Tibial nerve (tissue), 4 donors: ENCODE data around the gene ELMO3. TPM values are rescaled to one million over a fixed set of nuclear protein-coding genes. Genes with fewer than 3 reads are reported as not detected.

Source experiments
- DNase-seq, 2 donors: peaks; one replicate each; pipeline ENCODE4 v3.0.0-alpha.2; 2019; ENCODE audit warnings: low spot score in 2 of 2
- H3K27ac ChIP-seq, 4 donors: fragments of 200-600 bp; sonication (generic) in 3 of 4; one replicate each; pipeline ENCODE4 v1.5.1; 2017 to 2019; ENCODE audit warnings: mild to moderate bottlenecking in 1 of 4
- H3K27me3 ChIP-seq, 2 donors: fragments of 200-600 bp; sonication (generic) in 1 of 2; one replicate each; pipeline versions ENCODE4 v1.5.1 to v1.6.0; 2017 to 2019
- H3K36me3 ChIP-seq, 3 donors: fragments of 200-600 bp; sonication (generic); one replicate each; pipeline ENCODE4 v1.5.1; 2018 to 2019
- H3K4me1 ChIP-seq, 4 donors: fragments of 200-600 bp; sonication (generic) in 3 of 4; one replicate each; pipeline ENCODE4 v1.5.1; 2017 to 2019
- H3K4me3 ChIP-seq, 4 donors: fragments of 200-600 bp; sonication (generic) in 3 of 4; one replicate each; pipeline ENCODE4 v1.5.1; 2017 to 2019; ENCODE audit warnings: mild to moderate bottlenecking in 1 of 4, moderate library complexity in 1 of 4
- H3K9me3 ChIP-seq, 4 donors: fragments of 200-600 bp; sonication (generic) in 3 of 4; one replicate each; pipeline ENCODE4 v1.5.1; 2017 to 2019
- CTCF ChIP-seq, 5 experiments: fragments of 200-600 bp in 3 of 5; fragments of 450-650 bp in 2 of 5; sonication (generic) in 3 of 5; IDR thresholded peaks; one replicate each; pipeline ENCODE4 v1.5.1; 2016 to 2019; ENCODE audit warnings: antibody characterized with exemption in 5 of 5, mild to moderate bottlenecking in 3 of 5, moderate library complexity in 2 of 5
- EP300 ChIP-seq, 2 donors: sonication (generic); formaldehyde crosslinking; IDR thresholded peaks; one replicate each; pipeline ENCODE4 v1.6.1; 2017; ENCODE audit warnings: antibody characterized with exemption in 2 of 2, mild to moderate bottlenecking in 1 of 2
- POLR2A ChIP-seq, 2 donors: fragments of 450-650 bp; IDR thresholded peaks; one replicate each; pipeline ENCODE4 v1.6.1; 2017; ENCODE audit warnings: antibody characterized with exemption in 2 of 2, mild to moderate bottlenecking in 2 of 2, moderate library complexity in 2 of 2
- WGBS, 2 donors: methylation state at CpG; one replicate each; pipeline ENCODE4 v1.1.5; 2018; 5-methylcytosine and 5-hydroxymethylcytosine counted together
- total RNA-seq, 4 donors: library from RNA; depleted of rRNA; stranded (reverse); fragments of >200 nt; gene quantifications; one replicate each; pipeline ENCODE4 v1.1.0, GENCODE V29; 2016

Gene ELMO3
- total RNA-seq, 4 donors from 2014 or later: 2.4 to 14.4 (median 4.4) TPM

DNA sequence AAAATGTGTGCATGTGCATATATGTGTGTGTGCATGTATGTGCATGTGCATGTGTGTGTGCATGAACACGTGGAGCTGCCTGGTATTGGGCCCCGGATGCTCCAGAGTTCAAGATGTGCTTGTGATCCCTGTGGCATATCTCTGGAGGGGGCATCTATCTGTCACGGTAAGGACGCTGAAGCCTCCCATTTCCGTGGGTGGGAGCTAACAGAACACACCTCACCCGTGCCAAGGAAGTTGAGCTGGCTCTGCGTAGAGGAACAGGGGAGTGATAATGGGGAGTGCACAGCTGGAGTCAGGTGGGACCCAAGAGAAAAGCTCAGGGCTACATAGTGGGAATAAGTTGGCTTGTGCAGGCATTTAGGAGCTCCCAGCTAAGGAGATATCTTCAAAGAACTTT lies 12.7 kb downstream of the ELMO3 start:
- TF ChIP-seq POLR2A (IDR thresholded peaks at IDR 0.05): no peak
- TF ChIP-seq CTCF (IDR thresholded peaks at IDR 0.05): no peak
- TF ChIP-seq EP300 (IDR thresholded peaks at IDR 0.05): no peak
- H3K36me3 ChIP-seq: peaks cover 0 to 83% (median 0%) of the 10 kb centered on the region in 3 donors
- no peak overlapping the region for H3K27ac ChIP-seq
- DNase-seq: no peak
- no peaks in the 10 kb centered on the region for H3K27me3 ChIP-seq
- 70 to 78% methylated on average over 7 of the region's 7 CpGs for WGBS, 2 donors
- peaks cover 0 to 9% (median 0%) of the 10 kb centered on the region in 4 donors for H3K4me1 ChIP-seq
- H3K9me3 ChIP-seq: no peaks in the 10 kb centered on the region
- no peak overlapping the region for H3K4me3 ChIP-seq

- TF ChIP-seq CTCF (IDR thresholded peaks at IDR 0.05) (no peak), POLR2A (IDR thresholded peaks at IDR 0.05) (no peak), EP300 (IDR thresholded peaks at IDR 0.05) (no peak)
- Histone ChIP-seq H3K27ac (no peak overlapping the region), H3K4me1 (peaks cover 0 to 14% (median 0%) of the 10 kb centered on the region in 4 donors), H3K27me3 (no peaks in the 10 kb centered on the region), H3K9me3 (no peaks in the 10 kb centered on the region), H3K4me3 (no peak overlapping the region), H3K36me3 (peaks cover 0 to 83% (median 0%) of the 10 kb centered on the region in 3 donors)
- no peak for DNase-seq
Measured at GRCh38 chr16:67212766-67213165, 13.8 kb downstream of the ELMO3 start.

DNA sequence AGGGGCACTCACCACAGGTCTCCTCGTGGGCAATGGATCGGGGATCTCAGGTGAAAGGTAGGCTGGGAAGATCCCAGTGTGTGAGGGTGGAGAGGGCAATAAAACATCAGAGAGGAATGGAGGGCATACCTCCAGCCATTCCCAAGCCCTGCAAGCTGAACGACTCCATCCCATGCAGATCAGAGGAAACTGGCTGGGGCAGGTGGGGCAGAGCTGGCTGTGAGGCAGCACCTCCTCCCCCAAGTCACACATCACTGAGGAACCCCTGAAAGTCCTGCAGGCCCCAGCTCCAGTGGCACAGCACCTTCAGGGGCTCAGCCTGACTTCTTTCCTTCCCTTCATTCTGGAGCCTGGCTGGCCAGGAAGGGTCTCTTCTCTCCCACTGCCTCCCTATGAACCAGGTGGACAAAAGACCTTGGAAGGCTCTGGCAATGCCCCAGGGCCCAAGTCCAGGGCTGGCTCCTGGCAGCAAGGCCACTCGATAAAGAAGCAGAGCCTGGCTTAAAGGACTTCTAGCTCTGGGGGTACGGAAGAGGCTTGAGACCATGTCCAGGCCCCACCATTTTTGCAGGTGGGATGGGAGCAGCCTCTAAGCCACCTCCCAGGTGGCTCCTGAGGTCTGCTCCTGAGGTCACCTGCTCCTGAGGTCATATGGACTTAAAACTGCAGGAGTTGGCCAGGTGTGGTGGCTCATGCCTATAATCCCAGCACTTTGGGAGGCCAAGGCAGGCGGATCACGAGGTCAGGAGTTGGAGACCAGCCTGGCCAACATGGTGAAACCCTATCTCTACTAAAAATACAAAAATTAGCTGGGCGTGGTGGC lies 14.5 kb downstream of the ELMO3 start:
- Histone ChIP-seq H3K4me3 (no peak overlapping the region), H3K4me1 (peaks cover 0 to 14% (median 0%) of the 10 kb centered on the region in 4 donors), H3K27ac (no peak overlapping the region), H3K36me3 (peaks cover 0 to 77% (median 0%) of the 10 kb centered on the region in 3 donors), H3K27me3 (no peaks in the 10 kb centered on the region), H3K9me3 (no peaks in the 10 kb centered on the region)
- 65 to 72% methylated on average over 7 to 8 of the region's 8 CpGs for WGBS, 2 donors
- no peak for DNase-seq
- TF ChIP-seq CTCF (IDR thresholded peaks at IDR 0.05) (no peak), EP300 (IDR thresholded peaks at IDR 0.05) (no peak), POLR2A (IDR thresholded peaks at IDR 0.05) (no peak)

GRCh38 chr16:67215706-67216105 lies 16.8 kb downstream of the ELMO3 start:
- H3K9me3 ChIP-seq: no peaks in the 10 kb centered on the region
- no peak overlapping the region for H3K27ac ChIP-seq
- WGBS, 2 donors: 65 to 70% methylated on average over 5 of the region's 5 CpGs
- no peak for DNase-seq
- no peaks in the 10 kb centered on the region for H3K27me3 ChIP-seq
- no peak for TF ChIP-seq CTCF (IDR thresholded peaks at IDR 0.05)
- TF ChIP-seq EP300 (IDR thresholded peaks at IDR 0.05): no peak
- no peak for TF ChIP-seq POLR2A (IDR thresholded peaks at IDR 0.05)
- peaks cover 0 to 14% (median 0%) of the 10 kb centered on the region in 4 donors for H3K4me1 ChIP-seq
- peaks cover 0 to 59% (median 0%) of the 10 kb centered on the region in 3 donors for H3K36me3 ChIP-seq
- H3K4me3 ChIP-seq: no peak overlapping the region
